Measurements from ENCODE around the gene TSPAN14.
"Not testable (repeated sequence)": the region's sequence is repeated elsewhere in the genome, so short reads cannot be mapped to it uniquely, and the experiment has no call there.

Gene TSPAN14

GRCh38 chr10:80530251-80530650 lies 76.1 kb downstream of the TSPAN14 start:
- DNase-seq: peak; percentile 73

DNA sequence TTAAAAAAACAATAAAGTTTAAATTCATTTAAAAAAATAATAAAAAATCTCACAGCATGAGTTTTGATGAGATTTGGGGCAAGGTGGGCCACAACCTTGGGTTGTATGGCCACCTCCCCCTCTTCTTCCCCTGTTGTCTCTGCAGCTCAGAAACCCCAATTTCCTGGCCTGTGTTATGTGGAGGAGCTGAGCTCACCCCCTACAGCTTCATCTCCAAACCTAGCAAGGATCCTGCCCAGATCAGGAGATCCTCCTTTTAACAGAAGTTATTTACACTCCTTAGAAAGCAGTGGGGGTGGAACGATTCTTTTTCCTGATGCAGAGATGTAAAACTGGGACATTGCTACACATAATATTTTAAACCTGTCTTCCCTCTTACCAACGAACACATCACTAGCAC lies 76.7 kb downstream of the TSPAN14 start:
- DNase-seq: no peak

GRCh38 chr10:80532571-80532970 lies 78.5 kb downstream of the TSPAN14 start:
- peak; percentile 42 for DNase-seq

- peak; percentile 43 for DNase-seq
These were observed 79.9 kb downstream of the TSPAN14 start for GRCh38 chr10:80534059-80534458.

DNA sequence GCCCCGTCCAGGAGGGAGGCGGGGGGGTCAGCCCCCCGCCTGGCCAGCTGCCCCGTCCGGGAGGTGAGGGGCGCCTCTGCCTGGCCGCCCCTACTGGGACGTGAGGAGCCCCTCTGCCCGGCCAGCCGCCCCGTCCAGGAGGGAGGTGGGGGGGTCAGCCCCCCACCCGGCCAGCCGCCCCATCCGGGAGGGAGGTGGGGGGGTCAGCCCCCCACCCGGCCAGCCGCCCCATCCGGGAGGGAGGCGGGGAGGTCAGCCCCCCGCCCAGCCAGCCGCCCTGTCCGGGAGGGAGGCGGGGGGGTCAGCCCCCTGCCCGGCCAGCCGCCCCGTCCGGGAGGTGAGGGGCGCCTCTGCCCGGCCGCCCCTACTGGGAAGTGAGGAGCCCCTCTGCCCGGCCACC lies 80.5 kb downstream of the TSPAN14 start:
- DNase-seq: peak; percentile 42

DNA sequence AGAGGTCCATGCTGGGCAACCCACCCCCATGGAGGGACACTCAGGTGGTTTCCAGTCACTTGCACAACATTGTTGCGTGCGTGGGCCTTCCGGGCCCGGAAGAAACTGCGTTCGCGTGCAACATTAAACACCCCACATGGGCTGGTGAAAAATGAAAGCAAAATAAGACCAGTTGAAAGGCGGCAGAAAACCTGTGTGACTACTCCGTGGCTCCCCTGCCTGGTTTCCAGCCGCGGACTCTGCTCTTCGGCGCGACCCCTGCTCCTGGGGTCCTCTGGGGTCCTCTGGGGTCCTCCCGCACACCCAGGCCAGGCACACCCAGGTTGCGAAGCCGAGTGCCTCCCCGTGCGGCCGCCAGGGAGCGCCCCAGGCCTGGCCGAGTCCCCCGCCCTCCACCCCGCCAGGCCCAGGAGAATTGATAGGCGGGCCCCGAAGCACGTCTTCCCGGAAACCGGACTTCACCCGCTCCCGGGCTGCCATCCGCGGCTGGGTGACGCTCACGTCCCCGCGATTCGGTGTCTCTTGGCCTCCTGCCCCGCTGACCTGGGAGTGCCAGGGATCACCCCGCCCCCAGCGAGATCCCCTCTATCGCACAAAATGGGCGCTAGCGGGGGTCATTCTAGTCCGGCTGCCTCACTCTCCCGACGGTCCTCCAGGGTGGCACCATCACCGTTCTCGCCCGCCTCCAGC lies 81.7 kb downstream of the TSPAN14 start:
- peak; percentile 92 for DNase-seq

DNA sequence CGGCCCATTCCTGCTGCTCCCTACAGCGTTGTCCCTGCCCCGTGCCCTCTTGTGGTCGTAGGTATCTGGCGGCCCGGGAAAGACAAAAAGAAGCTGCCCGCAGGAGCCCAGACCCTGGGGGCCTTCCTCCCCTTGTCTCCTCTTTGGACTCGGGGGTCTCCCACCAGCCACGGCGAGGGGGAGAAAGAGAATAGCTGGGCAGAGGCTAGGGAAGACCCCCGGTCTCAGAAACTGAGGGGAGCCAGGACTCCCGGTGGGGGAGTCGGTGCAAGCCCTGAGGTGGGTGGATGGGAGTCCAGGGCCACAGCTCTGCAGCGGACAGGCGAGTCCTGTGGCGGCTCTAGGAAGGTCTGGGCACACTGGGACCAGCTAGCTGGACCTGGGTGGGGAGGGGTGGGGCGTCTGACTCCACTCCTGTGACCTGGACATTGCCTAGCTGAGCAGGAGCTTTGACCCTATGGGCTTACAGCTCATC lies 82.3 kb downstream of the TSPAN14 start:
- no peak for DNase-seq

- no peak for DNase-seq
These were observed 83.1 kb downstream of the TSPAN14 start for GRCh38 chr10:80537086-80537735.

- no peak for DNase-seq
These were observed 83.8 kb downstream of the TSPAN14 start, which contains the start of gene SH2D4B for GRCh38 chr10:80537736-80538480. SH2D4B (plus strand) TSS chr10:80537902; CDS start chr10:80538332, 430 bp downstream.

GRCh38 chr10:80538481-80539185 lies 84.5 kb downstream of the TSPAN14 start:
- DNase-seq: no peak

DNA sequence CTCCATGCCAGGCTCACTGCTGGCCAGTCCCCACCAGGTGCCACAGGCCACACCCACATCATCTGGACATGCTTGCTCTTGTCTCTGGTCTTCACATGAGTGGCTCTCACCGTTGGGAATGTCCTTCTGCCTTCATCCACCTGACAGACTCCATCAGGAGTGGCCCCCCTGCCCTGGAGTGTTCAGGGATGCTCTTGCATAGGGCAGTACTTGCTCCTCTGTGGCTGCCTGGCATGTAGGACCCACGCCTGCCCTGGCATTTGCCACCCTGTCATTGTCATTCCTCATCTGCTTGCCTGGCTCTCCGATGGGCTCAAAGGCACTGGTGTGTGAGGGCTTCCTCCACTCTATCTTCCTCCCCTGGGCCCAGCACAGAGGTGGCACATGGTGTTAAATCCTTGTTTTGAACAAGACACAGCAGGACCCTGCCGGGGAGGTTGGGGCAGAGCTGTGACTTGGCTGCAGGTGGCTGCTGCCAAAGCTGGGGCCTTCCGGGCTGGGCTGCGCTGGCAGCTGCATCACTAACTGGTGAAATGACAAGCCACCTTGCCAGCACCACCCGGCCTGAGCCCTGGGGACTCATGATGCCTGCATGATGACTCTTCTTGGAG lies 85.4 kb downstream of the TSPAN14 start:
- DNase-seq: no peak

DNA sequence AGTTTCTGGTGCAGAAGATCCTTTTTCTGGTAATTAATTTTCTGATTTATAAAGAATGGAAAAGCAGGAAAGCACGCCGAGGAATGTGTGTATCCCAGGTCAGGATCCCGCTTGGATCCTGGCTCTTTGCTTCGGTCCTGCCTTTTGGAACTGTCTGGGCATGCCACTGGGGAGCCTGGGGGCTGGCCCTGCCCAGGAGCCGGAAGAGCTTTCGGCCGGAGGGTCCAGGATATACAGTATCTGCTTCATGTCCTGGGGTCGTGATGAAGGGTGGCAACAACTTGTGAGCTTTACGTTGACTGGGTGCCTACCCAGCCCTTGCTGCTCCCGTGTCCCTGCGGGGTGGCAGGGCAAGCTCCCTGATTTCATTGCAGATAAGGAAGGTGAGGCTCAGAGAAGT lies 86.0 kb downstream of the TSPAN14 start:
- DNase-seq: no peak

GRCh38 chr10:80540618-80540980 lies 86.5 kb downstream of the TSPAN14 start:
- DNase-seq: peak; percentile 28

- peak; percentile 19 for DNase-seq
These were observed 87.1 kb downstream of the TSPAN14 start for GRCh38 chr10:80540981-80541750.

GRCh38 chr10:80542053-80542452 lies 87.9 kb downstream of the TSPAN14 start:
- DNase-seq: no peak

- no peak for DNase-seq
These were observed 88.7 kb downstream of the TSPAN14 start for GRCh38 chr10:80542652-80543318.

DNA sequence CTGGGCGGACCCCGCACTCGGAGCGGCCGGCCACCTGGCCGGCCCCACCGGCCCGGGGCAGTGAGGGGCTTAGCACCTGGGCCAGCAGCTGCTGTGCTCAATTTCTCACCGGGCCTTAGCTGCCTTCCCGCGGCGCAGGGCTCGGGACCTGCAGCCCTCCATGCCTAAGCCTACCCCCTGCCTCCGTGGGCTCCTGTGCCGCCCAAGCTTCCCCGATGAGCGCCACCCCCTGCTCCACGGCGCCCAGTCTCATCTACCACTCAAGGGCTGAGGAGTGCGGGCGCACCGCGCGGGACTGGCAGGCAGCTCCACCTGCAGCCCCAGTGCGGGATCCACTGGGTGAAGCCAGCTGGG lies 89.2 kb downstream of the TSPAN14 start:
- not testable (repeated sequence) for DNase-seq

- DNase-seq: no peak
These were observed 90.3 kb downstream of the TSPAN14 start for GRCh38 chr10:80544316-80544953.

GRCh38 chr10:80545258-80545881 lies 91.3 kb downstream of the TSPAN14 start:
- no peak for DNase-seq

GRCh38 chr10:80552151-80552646 lies 98.1 kb downstream of the TSPAN14 start:
- no peak for DNase-seq

All from activated CD8-positive, alpha-beta memory T cell treated with anti-CD3 and anti-CD28 coated beads for 24 hours (primary cell).